ENCODE data around the gene CDKN2B-AS1. TPM values are rescaled to one million over a fixed set of nuclear protein-coding genes. Genes with fewer than 3 reads are reported as not detected.

Gene CDKN2B-AS1
- total RNA-seq, 1 donor = 12.9 TPM

- no peak for TF ChIP-seq CTCF (IDR thresholded peaks at IDR 0.05; ENCODE audit: insufficient read depth, low read length)
- no peak overlapping the region for H3K4me3 ChIP-seq (ENCODE audit: low read depth, low read length)
- DNase-seq (ENCODE audit: low read depth) = no peak
Observed at GRCh38 chr9:22148528-22148875, 153.9 kb downstream of the CDKN2B-AS1 start.

- DNase-seq (ENCODE audit: low read depth) = peak; percentile 73
- H3K4me3 ChIP-seq (ENCODE audit: low read depth, low read length) = no peak overlapping the region
- TF ChIP-seq CTCF (IDR thresholded peaks at IDR 0.05; ENCODE audit: insufficient read depth, low read length) = no peak
Observed at GRCh38 chr9:22148876-22149637, 154.5 kb downstream of the CDKN2B-AS1 start.

- TF ChIP-seq CTCF (IDR thresholded peaks at IDR 0.05; ENCODE audit: insufficient read depth, low read length) = no peak
- no peak overlapping the region for H3K4me3 ChIP-seq (ENCODE audit: low read depth, low read length)
- DNase-seq (ENCODE audit: low read depth) = no peak
Observed at GRCh38 chr9:22154064-22154463, 159.5 kb downstream of the CDKN2B-AS1 start.

GRCh38 chr9:22156586-22156985, 162.0 kb downstream of the CDKN2B-AS1 start:
- DNase-seq (ENCODE audit: low read depth) = no peak
- no peak overlapping the region for H3K4me3 ChIP-seq (ENCODE audit: low read depth, low read length)
- no peak for TF ChIP-seq CTCF (IDR thresholded peaks at IDR 0.05; ENCODE audit: insufficient read depth, low read length)

GRCh38 chr9:22157276-22157675, 162.7 kb downstream of the CDKN2B-AS1 start:
- no peak for TF ChIP-seq CTCF (IDR thresholded peaks at IDR 0.05; ENCODE audit: insufficient read depth, low read length)
- no peak overlapping the region for H3K4me3 ChIP-seq (ENCODE audit: low read depth, low read length)
- DNase-seq (ENCODE audit: low read depth) = no peak

DNA sequence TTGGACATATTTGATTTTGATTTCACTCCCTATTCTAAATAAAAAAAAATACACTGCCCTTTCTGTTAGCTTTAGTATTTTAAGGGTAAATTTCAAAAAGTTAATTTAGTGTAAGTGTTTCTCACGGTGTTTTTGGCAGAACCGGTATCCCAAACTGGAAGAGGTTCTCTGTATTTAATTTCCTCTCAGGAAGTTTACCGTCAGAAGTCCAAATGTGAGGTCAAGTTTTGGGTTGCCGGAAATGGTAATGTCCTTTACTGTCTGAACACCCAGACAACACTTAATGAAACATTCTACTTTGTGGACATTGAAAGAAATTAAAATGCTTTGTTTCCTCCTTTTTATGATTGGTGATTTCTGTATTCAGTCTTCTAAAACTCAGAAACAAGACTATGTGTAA, 163.2 kb downstream of the CDKN2B-AS1 start:
- no peak for TF ChIP-seq CTCF (IDR thresholded peaks at IDR 0.05; ENCODE audit: insufficient read depth, low read length)
- no peak overlapping the region for H3K4me3 ChIP-seq (ENCODE audit: low read depth, low read length)
- DNase-seq (ENCODE audit: low read depth) = no peak

DNA sequence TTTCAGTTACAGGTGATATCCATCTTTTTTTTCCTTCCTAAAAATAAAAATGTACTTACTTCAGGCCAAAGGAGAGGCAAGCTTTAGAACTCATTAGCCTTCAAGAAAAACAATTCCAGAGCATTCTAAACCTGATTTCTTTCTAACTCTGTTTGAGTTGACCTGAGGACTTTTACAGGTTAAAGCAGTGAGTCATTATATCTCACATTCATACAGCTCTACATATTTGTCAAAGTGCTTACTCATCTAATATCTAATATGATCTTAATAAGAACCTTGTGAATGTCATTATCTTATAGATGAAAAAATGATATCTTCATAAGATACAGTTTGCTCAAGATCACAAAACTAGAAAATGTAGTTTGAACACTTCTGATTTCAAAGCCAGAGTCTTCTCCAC, 163.7 kb downstream of the CDKN2B-AS1 start:
- no peak for TF ChIP-seq CTCF (IDR thresholded peaks at IDR 0.05; ENCODE audit: insufficient read depth, low read length)
- H3K4me3 ChIP-seq (ENCODE audit: low read depth, low read length) = no peak overlapping the region
- DNase-seq (ENCODE audit: low read depth) = no peak

Data from fibroblast of the aortic adventitia (primary cell).